ENCODE results near the gene CCDC171.

Gene CCDC171

DNA sequence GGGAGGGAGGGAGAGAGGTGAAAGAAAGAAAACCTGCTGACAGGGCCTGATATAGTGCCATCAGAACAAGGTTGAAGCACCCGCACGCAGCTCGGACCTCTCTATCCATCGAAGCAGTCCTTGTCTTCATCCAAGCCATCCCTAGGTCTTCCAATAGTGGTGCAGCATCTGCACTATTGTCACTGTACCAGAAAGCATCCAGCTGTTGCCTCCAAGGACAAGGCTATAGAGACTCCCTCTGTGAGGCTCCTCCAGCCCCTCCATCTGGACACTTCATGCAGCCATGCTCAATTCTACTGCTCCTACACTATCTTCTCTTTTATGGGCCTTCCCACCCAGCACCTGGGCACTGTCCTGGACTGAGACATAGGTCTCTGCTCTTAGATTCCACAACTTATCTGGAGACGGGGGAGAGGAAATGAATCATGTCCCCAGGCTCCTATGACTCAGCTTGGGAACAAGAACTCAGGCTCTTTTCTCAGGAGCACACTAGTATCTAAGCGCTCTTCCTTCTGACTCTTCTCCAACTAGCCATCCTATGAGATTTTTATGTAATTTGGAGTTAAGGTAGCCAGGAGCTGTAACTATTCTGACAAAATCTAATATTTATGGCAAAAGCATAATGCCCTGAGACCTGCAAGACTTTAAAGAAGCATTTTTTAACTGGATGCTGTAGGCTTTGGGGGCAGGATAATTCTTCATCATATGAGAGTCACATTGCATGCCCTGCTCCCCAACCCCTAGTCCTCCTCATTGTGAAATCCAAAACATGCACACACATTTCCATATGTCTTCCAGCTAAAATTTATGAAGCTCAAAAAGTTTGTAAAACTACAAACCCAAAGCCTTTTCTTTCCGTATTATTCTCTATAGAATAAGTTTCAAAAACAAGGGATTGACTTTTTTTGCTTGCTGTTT lies 446.8 kb downstream of the CCDC171 start:
- DNase-seq (ENCODE audit: low read depth in 2 of 2) = no peak

DNA sequence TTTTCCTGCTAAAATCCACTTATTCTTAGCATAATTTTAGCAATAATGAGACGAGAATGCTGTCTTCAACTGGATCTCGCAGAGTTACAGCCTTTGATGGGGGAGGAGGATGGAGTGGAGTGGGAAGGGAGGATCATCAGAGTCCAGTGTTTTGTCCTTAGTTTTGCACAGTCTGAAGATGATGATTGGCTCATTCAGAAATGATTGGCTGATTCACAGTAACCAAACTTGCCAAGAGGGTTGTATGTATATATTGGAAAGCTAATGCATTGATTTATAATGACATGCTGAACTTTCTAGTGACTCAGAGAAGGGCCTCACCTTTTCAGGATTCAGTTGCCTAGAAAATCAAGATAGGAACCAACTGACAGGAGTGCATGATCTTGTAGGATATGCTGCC lies 448.0 kb downstream of the CCDC171 start:
- DNase-seq (ENCODE audit: low read depth in 2 of 2) = no peak

DNA sequence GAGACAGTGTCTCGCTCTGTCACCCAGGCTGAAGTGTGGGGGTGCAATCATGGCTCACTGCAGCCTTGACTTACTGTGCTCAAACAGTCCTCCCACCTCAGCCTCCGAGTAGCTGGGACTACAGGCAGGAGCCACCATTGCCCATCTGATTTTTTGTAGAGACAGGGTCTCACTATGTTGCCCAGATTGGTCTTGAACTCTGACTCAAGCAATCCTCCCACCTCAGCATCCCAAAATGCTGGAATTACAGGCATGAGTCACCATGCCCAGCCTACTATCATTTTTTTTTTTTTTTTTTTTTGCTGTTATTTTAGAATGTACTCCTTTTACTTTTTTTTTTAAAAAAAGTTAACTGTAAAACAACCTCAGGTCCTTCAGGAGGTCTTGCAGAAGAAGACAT lies 449.0 kb downstream of the CCDC171 start:
- no peak for DNase-seq (ENCODE audit: low read depth in 2 of 2)

DNA sequence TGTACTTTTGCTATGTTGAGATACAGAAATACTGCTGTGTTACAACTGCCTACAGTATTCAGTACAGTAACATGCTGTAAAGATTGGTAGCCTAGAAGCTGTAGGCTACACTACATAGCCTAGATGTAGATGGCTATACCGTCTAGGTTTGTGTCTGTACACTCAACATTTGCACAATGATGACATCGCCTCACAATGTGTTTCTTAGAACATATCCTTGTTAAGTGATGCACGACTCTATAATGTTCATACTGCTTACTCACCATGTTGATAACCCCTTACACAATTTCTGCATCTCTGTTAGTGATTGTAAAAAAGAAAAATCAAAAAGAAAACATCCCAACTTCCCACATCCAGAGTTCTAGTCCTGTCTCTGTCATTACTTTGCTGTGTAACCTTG lies 450.0 kb downstream of the CCDC171 start:
- no peak for DNase-seq (ENCODE audit: low read depth in 2 of 2)

DNA sequence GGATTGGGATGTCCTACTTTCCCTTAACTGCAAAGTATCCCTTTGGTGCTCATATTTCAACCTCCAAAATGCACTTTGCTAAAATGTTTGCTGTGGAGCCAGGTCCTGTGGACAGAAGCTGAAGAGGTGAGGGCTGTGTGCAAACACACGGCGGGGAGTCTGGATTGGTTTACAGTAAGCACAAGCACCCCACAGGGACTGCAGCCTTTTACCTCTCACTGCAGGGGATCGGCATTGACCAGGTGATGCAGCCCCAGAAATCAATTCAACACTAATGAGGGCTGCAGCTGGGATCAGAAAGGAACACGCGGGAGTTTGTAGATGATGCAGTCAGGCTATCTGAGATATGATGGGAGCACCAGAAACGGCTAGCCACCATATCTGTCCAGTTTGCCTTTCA lies 450.9 kb downstream of the CCDC171 start:
- DNase-seq (ENCODE audit: low read depth in 2 of 2) = no peak

DNA sequence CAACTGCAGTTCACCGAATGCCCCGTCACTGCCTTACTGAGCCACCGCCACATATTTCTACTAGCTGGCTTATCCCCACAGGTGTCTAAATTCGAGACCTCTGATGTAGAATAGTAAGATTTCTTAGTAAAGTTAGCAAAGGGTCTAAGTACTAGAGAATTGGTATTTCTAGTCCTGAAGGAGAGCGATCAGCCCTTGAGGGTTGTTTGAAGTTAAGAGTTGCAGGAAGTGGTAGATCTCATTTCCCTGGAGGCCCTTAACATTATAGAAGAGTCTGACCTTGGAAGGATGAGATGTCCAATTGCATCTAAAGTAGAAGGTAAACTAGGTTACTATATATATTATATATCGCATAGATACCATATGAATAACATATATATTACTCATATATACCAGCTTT lies 451.8 kb downstream of the CCDC171 start:
- DNase-seq (ENCODE audit: low read depth in 2 of 2) = no peak

DNA sequence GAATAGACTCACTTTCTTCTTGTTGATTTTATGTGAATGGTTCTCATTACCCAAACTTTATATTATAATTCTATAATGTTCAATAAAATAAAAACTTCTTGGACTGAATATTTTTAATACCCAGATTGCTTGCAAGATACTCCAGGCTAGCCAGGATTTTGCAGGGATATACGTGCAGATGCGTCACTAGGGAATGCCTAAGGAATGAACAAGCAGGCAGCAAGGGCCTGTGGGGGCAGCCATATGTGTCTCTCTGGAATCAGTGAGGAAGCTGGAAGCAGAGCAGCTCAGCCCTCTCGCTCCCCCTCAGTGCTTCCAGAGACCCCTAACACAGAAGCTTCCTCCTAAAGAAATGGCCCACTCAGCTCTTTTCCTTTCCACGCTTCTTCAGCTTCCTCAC lies 457.4 kb downstream of the CCDC171 start:
- no peak for DNase-seq (ENCODE audit: low read depth in 2 of 2)

DNA sequence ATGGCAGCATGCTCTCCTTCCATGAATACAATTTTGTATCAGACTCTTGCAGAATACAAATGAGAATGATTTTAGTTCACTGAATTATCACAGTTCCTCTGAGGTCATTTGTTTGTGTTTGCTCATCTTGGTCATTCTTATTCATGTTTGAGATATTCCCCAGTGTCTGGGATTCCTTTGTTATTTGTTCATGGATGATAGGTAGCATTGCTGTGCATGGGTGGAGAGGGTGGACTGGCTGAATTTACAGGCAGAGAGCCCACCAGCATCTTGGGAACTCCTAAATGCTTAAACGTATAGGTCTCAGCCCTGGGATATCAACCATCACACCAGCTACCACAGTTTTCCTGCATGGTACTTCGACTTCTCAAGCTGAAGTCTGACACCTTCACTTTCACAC lies 459.8 kb downstream of the CCDC171 start:
- DNase-seq (ENCODE audit: low read depth in 2 of 2) = no peak

DNA sequence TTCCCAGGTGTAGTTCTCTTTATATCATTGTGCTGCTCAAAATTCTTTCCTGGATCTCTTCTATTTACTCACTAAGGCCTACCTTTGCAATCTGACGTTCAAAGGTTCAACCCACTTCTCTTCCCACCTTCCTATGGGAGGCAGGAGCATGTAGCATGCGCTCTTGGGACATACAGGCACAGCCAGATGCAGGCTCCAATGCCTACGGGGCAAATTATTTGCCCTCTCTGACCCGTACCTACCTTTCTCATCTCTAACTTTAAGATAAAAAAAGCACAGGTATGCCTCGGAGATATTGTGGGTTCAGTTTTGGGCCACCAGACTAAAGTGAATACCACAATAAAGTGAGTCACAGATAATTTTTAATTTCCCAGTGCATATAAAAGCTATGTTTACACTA lies 460.5 kb downstream of the CCDC171 start:
- no peak for DNase-seq (ENCODE audit: low read depth in 2 of 2)

DNA sequence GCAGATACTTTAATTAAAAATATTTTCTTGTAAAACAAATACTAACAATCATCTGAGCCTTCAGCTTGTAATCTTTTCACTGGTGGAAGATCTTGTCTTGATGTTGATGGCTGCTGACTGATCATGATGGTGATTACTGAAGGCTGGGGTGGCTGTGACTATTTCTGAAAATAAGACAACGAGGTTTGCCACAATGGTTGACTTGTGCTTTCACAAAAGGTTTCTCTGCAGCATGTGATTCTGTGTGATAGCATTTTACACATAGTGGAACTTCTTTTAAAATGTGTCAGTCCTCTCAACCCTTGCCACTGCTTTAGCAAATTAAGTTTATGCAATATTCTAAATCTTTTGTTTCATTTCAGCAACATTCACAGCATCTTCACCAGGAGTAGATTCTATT lies 461.0 kb downstream of the CCDC171 start:
- DNase-seq (ENCODE audit: low read depth in 2 of 2) = no peak

DNA sequence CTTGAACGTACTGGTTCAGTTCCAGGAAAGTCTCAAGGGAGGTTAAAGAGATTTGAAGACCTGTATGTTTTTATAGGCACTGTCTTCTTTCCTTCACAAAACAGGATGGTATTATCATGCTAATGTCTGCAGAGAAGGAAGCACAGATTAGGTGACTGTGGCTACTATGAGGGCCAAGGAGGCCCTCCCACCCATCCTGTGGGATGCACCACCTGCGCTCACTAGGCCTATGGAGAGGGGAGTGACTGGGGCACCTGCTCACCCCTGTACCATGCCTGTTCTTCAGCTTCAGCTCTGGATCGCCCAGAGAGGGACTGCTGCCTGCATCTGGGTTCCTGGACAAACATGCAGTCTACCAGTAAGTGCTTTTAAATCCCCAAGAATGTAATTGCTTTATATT lies 469.4 kb downstream of the CCDC171 start:
- DNase-seq (ENCODE audit: low read depth in 2 of 2) = no peak

DNA sequence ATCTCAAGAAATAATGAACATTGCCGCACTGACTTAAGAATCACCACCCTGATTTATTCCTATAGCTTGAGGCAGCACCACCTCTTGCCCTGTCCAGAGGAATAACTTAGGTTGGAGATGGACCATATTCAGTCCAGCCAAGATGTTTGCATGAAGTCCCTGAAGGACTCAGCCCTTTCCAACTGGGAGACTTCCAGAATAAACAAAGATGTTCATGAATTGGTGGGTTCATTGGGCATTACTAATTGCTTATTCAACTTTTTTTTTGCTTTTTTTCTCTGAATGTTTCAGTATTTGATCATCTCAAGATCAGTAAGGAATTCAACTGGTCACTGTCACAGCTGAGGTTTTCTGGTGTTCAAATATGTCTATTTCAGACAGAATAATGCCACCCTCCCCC lies 470.6 kb downstream of the CCDC171 start:
- DNase-seq (ENCODE audit: low read depth in 2 of 2) = no peak
